ENCODE data around the gene RAB19.

DNA sequence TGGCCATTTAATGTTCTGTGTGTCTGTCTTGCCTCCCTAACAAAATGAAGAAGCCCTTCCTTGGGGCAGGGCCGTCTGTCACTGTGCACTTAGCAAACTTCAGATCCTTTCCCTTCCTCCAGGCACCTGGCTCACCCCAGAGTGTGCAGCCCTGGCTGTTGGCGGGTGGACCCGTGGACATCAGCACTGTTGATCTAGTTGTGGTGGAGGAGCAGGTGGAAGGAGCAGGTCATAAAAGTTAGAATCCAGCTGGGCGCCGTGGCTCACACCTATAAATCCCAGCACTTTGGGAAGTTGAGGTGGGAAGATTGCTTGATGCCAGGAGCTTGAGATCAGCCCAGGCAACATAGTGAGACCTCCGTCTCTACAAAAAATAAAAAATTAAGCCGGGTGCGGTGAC lies 12.7 kb downstream of the RAB19 start:
- TF ChIP-seq, protein P1, sequence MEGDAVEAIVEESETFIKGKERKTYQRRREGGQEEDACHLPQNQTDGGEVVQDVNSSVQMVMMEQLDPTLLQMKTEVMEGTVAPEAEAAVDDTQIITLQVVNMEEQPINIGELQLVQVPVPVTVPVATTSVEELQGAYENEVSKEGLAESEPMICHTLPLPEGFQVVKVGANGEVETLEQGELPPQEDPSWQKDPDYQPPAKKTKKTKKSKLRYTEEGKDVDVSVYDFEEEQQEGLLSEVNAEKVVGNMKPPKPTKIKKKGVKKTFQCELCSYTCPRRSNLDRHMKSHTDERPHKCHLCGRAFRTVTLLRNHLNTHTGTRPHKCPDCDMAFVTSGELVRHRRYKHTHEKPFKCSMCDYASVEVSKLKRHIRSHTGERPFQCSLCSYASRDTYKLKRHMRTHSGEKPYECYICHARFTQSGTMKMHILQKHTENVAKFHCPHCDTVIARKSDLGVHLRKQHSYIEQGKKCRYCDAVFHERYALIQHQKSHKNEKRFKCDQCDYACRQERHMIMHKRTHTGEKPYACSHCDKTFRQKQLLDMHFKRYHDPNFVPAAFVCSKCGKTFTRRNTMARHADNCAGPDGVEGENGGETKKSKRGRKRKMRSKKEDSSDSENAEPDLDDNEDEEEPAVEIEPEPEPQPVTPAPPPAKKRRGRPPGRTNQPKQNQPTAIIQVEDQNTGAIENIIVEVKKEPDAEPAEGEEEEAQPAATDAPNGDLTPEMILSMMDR (IDR thresholded peaks at IDR 0.05; ENCODE audit: borderline replicate concordance, extremely low read depth, low read length, poor library complexity, severe bottlenecking), result no peak
- TF ChIP-seq EZH2 (IDR thresholded peaks at IDR 0.05; ENCODE audit: borderline replicate concordance, low read depth, low read length, severe bottlenecking), result no peak
